CD4-positive, alpha-beta memory T cell (primary cell): ENCODE data around the gene CCDC127. TPM values are rescaled to one million over a fixed set of nuclear protein-coding genes. Genes with fewer than 3 reads are reported as not detected.
A peak's percentile ranks its signal among the peaks of the same experiment; 100 is the strongest.
"Not testable (repeated sequence)": the region's sequence is repeated elsewhere in the genome, so short reads cannot be mapped to it uniquely, and the experiment has no call there.

Experiments used
- CTCF ChIA-PET: fragments of 350-600 bp; sonication (Branson Sonifier 250); formaldehyde crosslinking; loops from one replicate; lab custom pipeline; 2021; ENCODE audit warnings: inconsistent platforms; ENCODE audit not compliant: partially characterized antibody; lab: Charles Lee
- POLR2A ChIA-PET: fragments of 350-600 bp; sonication (Branson Sonifier 250); formaldehyde crosslinking; loops from one replicate; lab custom pipeline; 2021; ENCODE audit not compliant: partially characterized antibody; lab: Charles Lee
- DNase-seq, 5 donors: peaks; one replicate each; pipeline versions ENCODE4 v3.0.0 to v3.0.0-alpha.2; 2020 to 2022; ENCODE audit warnings: mixed read lengths in 1 of 5
- H3K27ac ChIP-seq: one replicate; pipeline ENCODE4 v1.7.0; 2013; ENCODE audit warnings: low read depth, low read length
- H3K27me3 ChIP-seq: 2 replicates; pipeline ENCODE4 v1.7.0; 2013; ENCODE audit warnings: mild to moderate bottlenecking, low read length, moderate library complexity; ENCODE audit not compliant: insufficient read depth
- H3K36me3 ChIP-seq: 2 replicates; pipeline ENCODE4 v1.7.0; 2013; ENCODE audit warnings: mild to moderate bottlenecking, low read length, moderate library complexity; ENCODE audit not compliant: insufficient read depth
- H3K4me1 ChIP-seq: 2 replicates; pipeline ENCODE4 v1.7.0; 2013; ENCODE audit warnings: mild to moderate bottlenecking, low read length, moderate library complexity; ENCODE audit not compliant: insufficient read depth
- H3K4me3 ChIP-seq, 2 donors: one replicate each; pipeline ENCODE4 v1.7.0; 2013; ENCODE audit warnings: low read length in 2 of 2, mild to moderate bottlenecking in 1 of 2
- H3K9me3 ChIP-seq, 2 donors: one replicate each; pipeline ENCODE4 v1.7.0; 2013; ENCODE audit warnings: low read length in 2 of 2, control low read depth in 1 of 2; ENCODE audit not compliant: control insufficient read depth in 1 of 2
- H3K27ac Mint-ChIP-seq, 7 donors: one replicate each; pipeline ENCODE4 v1.8.0; 2020 to 2021; ENCODE audit warnings: mixed read lengths in 7 of 7, mild to moderate bottlenecking in 6 of 7, inconsistent platforms in 3 of 7, moderate library complexity in 3 of 7
- H3K27me3 Mint-ChIP-seq, 2 donors: one replicate each; pipeline ENCODE4 v1.8.0; 2020 to 2021; ENCODE audit warnings: mixed read lengths in 2 of 2
- H3K36me3 Mint-ChIP-seq, 2 donors: one replicate each; pipeline ENCODE4 v1.8.0; 2020 to 2021; ENCODE audit warnings: mixed read lengths in 2 of 2, inconsistent platforms in 1 of 2, mild to moderate bottlenecking in 1 of 2
- H3K4me1 Mint-ChIP-seq, 4 donors: one replicate each; pipeline ENCODE4 v1.8.0; 2020 to 2021; ENCODE audit warnings: mixed read lengths in 4 of 4, mild to moderate bottlenecking in 1 of 4
- H3K4me3 Mint-ChIP-seq, 8 donors: one replicate each; pipeline ENCODE4 v1.8.0; 2020 to 2021; ENCODE audit warnings: mixed read lengths in 8 of 8, mild to moderate bottlenecking in 7 of 8, moderate library complexity in 6 of 8, inconsistent platforms in 3 of 8
- H3K9me3 Mint-ChIP-seq, 8 donors: one replicate each; pipeline ENCODE4 v1.8.0; 2020 to 2021; ENCODE audit warnings: mixed read lengths in 8 of 8, mild to moderate bottlenecking in 5 of 8, inconsistent platforms in 3 of 8, moderate library complexity in 1 of 8
- intact Hi-C: fragments of 100-400 bp; cut with micrococcal nuclease; formaldehyde crosslinking; loops from one replicate; pipeline ENCODE4 v1.15.1; 2023
- polyA plus RNA-seq, 2 donors: library from polyadenylated mRNA; unstranded; fragments of 300-500 nt; fragmentation: Illumina TruSeq; gene quantifications; one replicate each; pipeline ENCODE4 v1.2.3, GENCODE V29; 2021
- total RNA-seq, 2 experiments: library from RNA; stranded (reverse); gene quantifications; one replicate each; pipeline ENCODE4 v1.2.3, GENCODE V29; 2021

Gene CCDC127
- total and polyA plus RNA-seq, 4 experiments from 2014 or later: 2.9 to 7.7 (median 5.9) TPM

DNA sequence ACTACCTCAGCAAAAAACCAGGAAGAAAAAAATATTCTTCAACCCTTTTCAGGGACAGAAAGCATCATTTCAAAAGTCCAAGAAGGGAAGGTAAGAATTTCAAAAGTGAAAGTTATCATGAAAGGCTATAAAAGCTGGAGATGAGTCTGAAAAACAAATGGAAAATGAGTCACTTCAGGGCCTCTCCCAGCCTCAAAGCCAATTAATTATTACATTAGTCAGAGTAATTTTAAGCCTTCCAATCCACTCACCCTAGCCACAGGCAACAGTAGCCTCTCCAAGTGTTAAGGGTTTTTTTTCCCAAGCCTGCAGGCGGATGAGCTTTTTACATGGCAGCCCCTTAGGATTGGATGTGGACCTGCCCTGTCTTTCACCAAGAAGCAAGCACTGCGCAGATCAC is 2.7 kb downstream of the CCDC127 start:
- H3K9me3 ChIP-seq, H3K9me3 Mint-ChIP-seq, H3K27me3 Mint-ChIP-seq, H3K27me3 ChIP-seq, H3K4me3 ChIP-seq, H3K36me3 ChIP-seq, DNase-seq, CTCF ChIA-PET, H3K27ac ChIP-seq, POLR2A ChIA-PET: not testable (repeated sequence)
- H3K4me1 ChIP-seq: peaks cover 30% of the 10 kb centered on the region
- intact Hi-C loops: loop anchor here (5.0 to 10.0 kb wide), 2 partner anchors 37 to 230 kb away; partner anchors contain the start of gene EXOC3
- H3K27ac Mint-ChIP-seq: peak overlapping the region in 5 of 7 donors; percentile 31 to 72 (median 65)
- peak overlapping the region in 7 of 8 donors; percentile 52 to 73 (median 64) for H3K4me3 Mint-ChIP-seq
- H3K36me3 Mint-ChIP-seq: peaks cover 16 to 33% of the 10 kb centered on the region in 2 donors
- H3K4me1 Mint-ChIP-seq: peaks cover 21 to 52% (median 32%) of the 10 kb centered on the region in 4 donors

DNA sequence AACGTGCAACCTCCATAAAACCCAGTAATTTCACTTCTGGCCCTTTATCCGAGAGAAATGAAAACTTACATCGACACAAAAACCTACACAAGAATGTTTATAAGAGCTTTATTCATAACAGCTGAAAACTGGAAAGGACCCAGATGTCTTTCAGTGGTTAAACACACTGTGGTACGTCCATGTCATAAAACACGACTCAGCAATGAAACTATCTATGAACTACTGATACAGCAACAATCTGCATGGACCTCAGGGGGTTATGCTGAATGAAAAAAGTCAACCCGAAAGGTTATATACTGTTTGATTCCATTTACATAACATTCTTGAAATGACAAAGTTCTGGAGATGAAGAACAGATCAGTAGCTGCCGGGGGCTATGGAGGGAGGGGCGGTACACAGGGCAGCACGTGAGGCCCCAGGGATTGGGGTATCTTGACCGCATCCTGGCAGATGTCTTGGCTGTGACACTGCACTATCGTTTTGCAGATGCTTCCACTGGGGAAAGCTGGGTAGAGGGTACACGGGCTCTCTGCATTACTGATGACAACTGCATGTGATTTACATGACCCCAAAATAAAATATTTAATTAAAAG is 4.1 kb downstream of the CCDC127 start:
- intact Hi-C loops: loop anchor here (10.0 kb wide), 1 partner anchor 231 kb away; the partner anchor contains the start of gene EXOC3
- Histone ChIP-seq H3K4me1 (peaks cover 35% of the 10 kb centered on the region), H3K9me3 (no peaks in the 10 kb centered on the region), H3K27ac (no peak overlapping the region), H3K36me3 (peaks cover 7% of the 10 kb centered on the region), H3K27me3 (no peaks in the 10 kb centered on the region), H3K4me3 (no peak overlapping the region)
- Mint-ChIP-seq H3K27ac (peak overlapping the region in 2 of 7 donors; percentile 8 to 33), H3K9me3 (no peaks in the 10 kb centered on the region), H3K27me3 (no peaks in the 10 kb centered on the region), H3K4me1 (peaks cover 25 to 50% (median 37%) of the 10 kb centered on the region in 4 donors), H3K4me3 (peak overlapping the region in 2 of 8 donors; percentile 7 to 73), H3K36me3 (peaks cover 19 to 21% of the 10 kb centered on the region in 2 donors)
- ChIA-PET CTCF (no interaction called here), POLR2A (interaction anchor here (1.1 kb wide), 1 partner anchor 25 kb away, joined by 3 read pairs; no protein-coding TSS in a partner anchor)
- DNase-seq: no peak

DNA sequence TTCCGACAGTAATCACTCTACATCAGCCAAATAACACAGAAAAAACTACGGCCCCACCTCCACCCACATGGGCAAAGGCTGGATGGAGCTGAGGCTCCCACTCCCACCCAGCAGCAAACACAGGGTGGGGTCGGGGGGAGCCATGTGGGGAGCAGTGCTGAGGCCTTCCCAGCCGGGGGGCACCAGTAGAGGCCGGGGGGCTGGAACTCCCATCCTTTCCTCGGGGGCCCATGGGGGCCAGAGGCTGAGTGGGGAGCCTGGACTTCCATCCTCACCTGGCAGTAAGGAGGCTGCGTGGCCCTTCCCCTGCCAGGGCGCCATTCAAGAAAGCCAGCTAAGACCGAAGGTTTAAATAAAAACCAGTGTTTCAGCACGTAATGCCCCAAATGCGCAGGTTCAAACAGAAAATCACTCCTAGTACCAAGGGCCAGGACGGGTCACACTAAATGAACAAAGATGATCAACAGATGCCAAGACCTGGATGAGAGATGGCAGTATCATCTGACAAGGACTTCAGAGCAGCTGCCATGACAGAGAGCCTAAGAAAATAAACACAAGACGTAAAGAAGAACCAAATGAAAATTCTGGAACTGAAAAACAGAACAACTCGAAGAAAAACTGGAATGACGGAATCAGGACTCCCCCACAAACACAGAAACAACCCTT is 9.4 kb downstream of the CCDC127 start:
- no peaks in the 10 kb centered on the region for H3K27me3 Mint-ChIP-seq
- H3K4me1 ChIP-seq: peaks cover 11% of the 10 kb centered on the region
- no peaks in the 10 kb centered on the region for H3K9me3 Mint-ChIP-seq
- intact Hi-C loops: no loop called here
- CTCF ChIA-PET: no interaction called here
- H3K4me3 ChIP-seq: no peak overlapping the region
- H3K27me3 ChIP-seq: no peaks in the 10 kb centered on the region
- H3K27ac Mint-ChIP-seq: peak overlapping the region in 2 of 7 donors; percentile 31 to 35
- POLR2A ChIA-PET: no interaction called here
- peaks cover 19% of the 10 kb centered on the region for H3K36me3 ChIP-seq
- no peak overlapping the region for H3K27ac ChIP-seq
- peaks cover 14 to 35% (median 16%) of the 10 kb centered on the region in 4 donors for H3K4me1 Mint-ChIP-seq
- H3K4me3 Mint-ChIP-seq: no peak overlapping the region
- H3K9me3 ChIP-seq: no peaks in the 10 kb centered on the region
- DNase-seq: no peak
- peaks cover 45 to 46% of the 10 kb centered on the region in 2 donors for H3K36me3 Mint-ChIP-seq

DNA sequence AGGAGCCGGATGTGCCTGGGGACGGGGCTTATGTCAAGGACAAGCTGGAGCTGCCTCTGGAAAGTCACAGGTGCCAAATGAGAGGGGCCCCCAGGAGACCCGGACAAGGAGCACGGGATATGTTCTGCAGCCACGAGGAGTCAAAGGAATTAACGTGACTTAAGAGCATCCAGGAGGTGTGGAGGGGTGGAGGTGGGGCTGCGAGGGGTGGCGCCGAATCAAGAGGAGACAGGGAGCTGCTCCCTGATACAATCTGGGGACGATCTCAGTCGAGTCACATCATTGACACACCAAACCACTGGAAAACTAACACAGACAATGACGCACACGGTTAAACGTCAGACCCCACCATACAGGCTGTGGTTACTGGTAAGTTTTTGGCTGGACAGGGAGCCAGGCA is 10.4 kb downstream of the CCDC127 start:
- Mint-ChIP-seq H3K27me3 (no peaks in the 10 kb centered on the region), H3K9me3 (no peaks in the 10 kb centered on the region), H3K4me3 (no peak overlapping the region), H3K36me3 (peaks cover 46 to 50% of the 10 kb centered on the region in 2 donors), H3K4me1 (peaks cover 14 to 35% (median 15%) of the 10 kb centered on the region in 4 donors), H3K27ac (peak overlapping the region in 1 of 7 donors; percentile 6)
- peaks cover 9% of the 10 kb centered on the region for H3K4me1 ChIP-seq
- no peaks in the 10 kb centered on the region for H3K27me3 ChIP-seq
- H3K36me3 ChIP-seq: peaks cover 19% of the 10 kb centered on the region
- H3K4me3 ChIP-seq: no peak overlapping the region
- ChIA-PET CTCF (interaction anchor here (0.6 kb wide), 1 partner anchor 19 kb away, joined by 4 read pairs; no protein-coding TSS in a partner anchor), POLR2A (interaction anchor here (0.7 kb wide), 1 partner anchor 63 kb away, joined by 3 read pairs; the partner anchor contains the start of gene PDCD6)
- no peaks in the 10 kb centered on the region for H3K9me3 ChIP-seq
- DNase-seq: no peak
- intact Hi-C loops: no loop called here
- no peak overlapping the region for H3K27ac ChIP-seq

- no peak overlapping the region for H3K27ac ChIP-seq
- Mint-ChIP-seq H3K9me3 (no peaks in the 10 kb centered on the region), H3K4me3 (no peak overlapping the region), H3K27ac (peak overlapping the region in 1 of 7 donors; percentile 6), H3K36me3 (peaks cover 48 to 53% of the 10 kb centered on the region in 2 donors), H3K4me1 (peaks cover 14 to 35% (median 15%) of the 10 kb centered on the region in 4 donors), H3K27me3 (no peaks in the 10 kb centered on the region)
- no peaks in the 10 kb centered on the region for H3K27me3 ChIP-seq
- no peaks in the 10 kb centered on the region for H3K9me3 ChIP-seq
- DNase-seq: no peak
- CTCF ChIA-PET: interaction anchor here (0.6 kb wide), 1 partner anchor 19 kb away, joined by 4 read pairs; no protein-coding TSS in a partner anchor
- no peak overlapping the region for H3K4me3 ChIP-seq
- POLR2A ChIA-PET: interaction anchor here (0.7 kb wide), 1 partner anchor 64 kb away, joined by 3 read pairs; the partner anchor contains the start of gene PDCD6
- H3K36me3 ChIP-seq: peaks cover 19% of the 10 kb centered on the region
- intact Hi-C loops: no loop called here
- H3K4me1 ChIP-seq: peaks cover 9% of the 10 kb centered on the region
Measured at GRCh38 chr5:206927-207536, 10.9 kb downstream of the CCDC127 start.

- H3K4me1 ChIP-seq: peaks cover 9% of the 10 kb centered on the region
- Mint-ChIP-seq H3K9me3 (no peaks in the 10 kb centered on the region), H3K27me3 (no peaks in the 10 kb centered on the region), H3K36me3 (peaks cover 48 to 56% of the 10 kb centered on the region in 2 donors), H3K4me3 (no peak overlapping the region), H3K4me1 (peaks cover 14 to 35% (median 15%) of the 10 kb centered on the region in 4 donors), H3K27ac (no peak overlapping the region)
- no peaks in the 10 kb centered on the region for H3K27me3 ChIP-seq
- H3K27ac ChIP-seq: no peak overlapping the region
- H3K4me3 ChIP-seq: no peak overlapping the region
- CTCF ChIA-PET: no interaction called here
- intact Hi-C loops: no loop called here
- H3K36me3 ChIP-seq: peaks cover 19% of the 10 kb centered on the region
- no peak for DNase-seq
- POLR2A ChIA-PET: no interaction called here
- H3K9me3 ChIP-seq: no peaks in the 10 kb centered on the region
Measured at GRCh38 chr5:206406-206805, 11.5 kb downstream of the CCDC127 start.
